GM23338 (cell line): ENCODE data around the gene SSU72. TPM values are rescaled to one million over a fixed set of nuclear protein-coding genes. Genes with fewer than 3 reads are reported as not detected.

Experiments
- ATAC-seq: fragments of 200-7000 bp; cut with Tn5 transposase; 3 replicates; pipeline ENCODE4 v1.9.1; 2020
- DNase-seq: peaks from one replicate; pipeline ENCODE4 v3.0.0-alpha.2; 2015; ENCODE audit warnings: low spot score
- H2AFZ ChIP-seq: fragments of 200-600 bp; sonication (generic); 2 replicates; pipeline ENCODE4 v1.8.0; 2016; ENCODE audit warnings: antibody characterized with exemption, mild to moderate bottlenecking, moderate library complexity
- H3F3A ChIP-seq: fragments of 200-600 bp; sonication (generic); replicated peaks from 2 replicates; pipeline ENCODE4 v1.8.0; 2017; ENCODE audit warnings: antibody characterized with exemption, mixed run types, low read depth
- H3K27ac ChIP-seq: fragments of 200-600 bp; sonication (generic); 2 replicates; pipeline ENCODE4 v1.6.1; 2016; ENCODE audit warnings: low read depth
- H3K27me3 ChIP-seq: fragments of 200-600 bp; sonication (generic); 2 replicates; pipeline ENCODE4 v1.8.0; 2016; ENCODE audit warnings: mild to moderate bottlenecking, mixed run types, moderate library complexity; ENCODE audit not compliant: insufficient read depth
- H3K36me3 ChIP-seq: fragments of 200-600 bp; sonication (generic); 2 replicates; pipeline ENCODE4 v1.8.0; 2016; ENCODE audit warnings: mild to moderate bottlenecking; ENCODE audit not compliant: insufficient read depth
- H3K4me1 ChIP-seq: fragments of 200-600 bp; sonication (generic); 2 replicates; pipeline ENCODE4 v1.8.0; 2016; ENCODE audit warnings: mild to moderate bottlenecking, moderate library complexity; ENCODE audit not compliant: insufficient read depth
- H3K4me2 ChIP-seq: fragments of 200-600 bp; sonication (generic); 2 replicates; pipeline ENCODE4 v1.7.1; 2017; ENCODE audit warnings: mixed run types
- H3K4me3 ChIP-seq: fragments of 200-600 bp; sonication (generic); 2 replicates; pipeline ENCODE4 v1.6.1; 2016; ENCODE audit warnings: mixed run types
- H3K79me2 ChIP-seq: fragments of 200-600 bp; sonication (generic); replicated peaks from 2 replicates; pipeline ENCODE4 v1.8.0; 2017; ENCODE audit warnings: mild to moderate bottlenecking; ENCODE audit not compliant: insufficient read depth
- H3K9me2 ChIP-seq: fragments of 200-600 bp; sonication (generic); 2 replicates; pipeline ENCODE4 v1.8.0; 2017; ENCODE audit not compliant: insufficient read depth
- H4K20me1 ChIP-seq: fragments of 200-600 bp; sonication (generic); replicated peaks from 2 replicates; pipeline ENCODE4 v1.8.0; 2017; ENCODE audit warnings: mild to moderate bottlenecking; ENCODE audit not compliant: insufficient read depth
- H3K27ac Mint-ChIP-seq: 2 replicates; pipeline ENCODE4 v1.8.0; 2020; ENCODE audit warnings: inconsistent platforms, mild to moderate bottlenecking, moderate library complexity, mixed read lengths
- H3K27me3 Mint-ChIP-seq: 3 replicates; pipeline ENCODE4 v1.8.0; 2022; ENCODE audit warnings: low read depth, mild to moderate bottlenecking, moderate library complexity, mixed read lengths, inconsistent platforms; ENCODE audit not compliant: insufficient read depth, poor library complexity
- H3K36me3 Mint-ChIP-seq: 3 replicates; pipeline ENCODE4 v1.8.0; 2021; ENCODE audit warnings: low read depth, mild to moderate bottlenecking, inconsistent platforms, moderate library complexity, mixed read lengths
- H3K4me1 Mint-ChIP-seq: 3 replicates; pipeline ENCODE4 v1.8.0; 2020; ENCODE audit warnings: mild to moderate bottlenecking, inconsistent platforms, mixed read lengths
- H3K4me3 Mint-ChIP-seq: 3 replicates; pipeline ENCODE4 v1.8.0; 2021; ENCODE audit warnings: moderate library complexity, mild to moderate bottlenecking, inconsistent platforms, mixed read lengths
- H3K9me3 Mint-ChIP-seq: 3 replicates; pipeline ENCODE4 v1.8.0; 2020; ENCODE audit warnings: moderate library complexity, mild to moderate bottlenecking, inconsistent platforms, mixed read lengths
- ETS1 ChIP-seq: IDR thresholded peaks from 2 replicates; pipeline ENCODE4 v1.6.1; 2016; ENCODE audit warnings: antibody characterized with exemption
- NANOG ChIP-seq: IDR thresholded peaks from 2 replicates; pipeline ENCODE4 v1.6.1; 2016; ENCODE audit warnings: antibody characterized with exemption, borderline replicate concordance
- POLR2AphosphoS5 ChIP-seq: IDR thresholded peaks from 2 replicates; pipeline ENCODE4 v1.6.1; 2016; ENCODE audit warnings: antibody characterized with exemption, low read depth
- ZNF114 ChIP-seq: fragments of 250-450 bp; sonication (Bioruptor Pico); IDR thresholded peaks from 2 replicates; pipeline ENCODE4 v1.5.0; 2020; ENCODE audit warnings: mild to moderate bottlenecking, moderate library complexity
- ZNF331 ChIP-seq: fragments of 250-450 bp; sonication (Bioruptor Pico); IDR thresholded peaks from 2 replicates; pipeline ENCODE4 v1.5.0; 2020; ENCODE audit warnings: low read depth, mild to moderate bottlenecking, moderate library complexity
- polyA plus RNA-seq: library from polyadenylated mRNA; unstranded; fragments of >200 nt; fragmentation: Nextera tagmentation; extraction: Ambion mirVana; gene quantifications from 2 replicates; pipeline ENCODE4 v1.2.1, GENCODE V29; 2016
- total RNA-seq: library from RNA; depleted of rRNA; stranded (reverse); fragments of >200 nt; shearing (Covaris generic); gene quantifications from 2 replicates; pipeline ENCODE4 v1.2.3, GENCODE V29; 2014

Gene SSU72
- total and polyA plus RNA-seq, 2 experiments from 2014 or later = 148 to 248 TPM

DNA sequence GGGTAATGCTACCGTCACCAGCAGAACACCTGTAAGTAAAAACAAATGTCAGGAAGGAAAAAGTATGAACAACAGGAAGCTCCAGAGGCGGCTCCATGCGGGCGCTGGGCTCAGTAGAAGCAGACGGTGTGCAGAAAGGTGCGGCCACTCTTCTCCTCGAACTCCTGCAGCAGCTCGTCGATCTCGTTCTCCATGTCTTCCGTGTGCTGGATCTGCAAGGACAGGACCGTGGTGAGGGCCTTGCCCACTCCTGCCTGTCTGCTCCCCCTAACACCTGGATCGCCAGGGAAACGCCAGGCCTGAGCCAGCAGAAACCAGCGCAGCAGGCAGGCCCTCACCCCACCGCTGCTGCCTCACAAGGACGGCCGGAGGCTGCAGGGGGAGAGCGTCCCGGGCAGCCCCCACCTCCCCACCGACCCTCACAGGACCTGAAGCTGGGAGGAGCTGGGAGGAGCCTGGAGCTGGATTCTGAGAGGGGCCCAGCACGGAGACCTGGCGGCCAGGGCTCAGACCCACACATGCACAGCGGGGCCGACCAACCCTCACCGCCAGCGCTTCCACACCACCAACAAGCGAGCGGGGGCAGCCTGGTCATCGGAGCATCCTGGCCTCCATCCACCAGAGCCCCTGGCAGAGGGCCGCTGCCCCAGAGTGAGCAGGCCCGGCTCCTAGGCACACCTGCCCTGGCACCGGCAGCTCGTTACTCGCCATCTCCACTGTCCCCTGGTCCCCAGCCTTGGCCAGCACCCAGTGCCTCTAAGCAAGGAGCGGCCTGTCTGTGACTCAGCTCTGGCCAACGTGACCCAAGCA is 32.5 kb downstream of the SSU72 start:
- peaks cover 4% of the 10 kb centered on the region; the same call in 1 of the 2 replicates for H4K20me1 ChIP-seq
- no peak for TF ChIP-seq ETS1
- Mint-ChIP-seq H3K36me3 (peaks cover 29% of the 10 kb centered on the region), H3K9me3 (no peaks in the 10 kb centered on the region), H3K27ac (no peak overlapping the region), H3K4me3 (peak overlapping the region; percentile 54), H3K4me1 (peaks cover 8% of the 10 kb centered on the region), H3K27me3 (peaks cover 15% of the 10 kb centered on the region)
- no peak for DNase-seq
- H2AFZ ChIP-seq = no peak overlapping the region
- no peaks in the 10 kb centered on the region for H3K9me2 ChIP-seq
- no peaks in the 10 kb centered on the region for H3K79me2 ChIP-seq
- H3K27me3 ChIP-seq = no peaks in the 10 kb centered on the region
- no peak overlapping the region for H3K4me2 ChIP-seq
- H3K4me1 ChIP-seq = no peaks in the 10 kb centered on the region; the same call in 1 of the 2 replicates
- no peak overlapping the region for H3K4me3 ChIP-seq
- no peaks in the 10 kb centered on the region for H3K36me3 ChIP-seq
- H3F3A ChIP-seq = peaks cover 24% of the 10 kb centered on the region
- no peak overlapping the region for H3K27ac ChIP-seq
- no peak for ATAC-seq

DNA sequence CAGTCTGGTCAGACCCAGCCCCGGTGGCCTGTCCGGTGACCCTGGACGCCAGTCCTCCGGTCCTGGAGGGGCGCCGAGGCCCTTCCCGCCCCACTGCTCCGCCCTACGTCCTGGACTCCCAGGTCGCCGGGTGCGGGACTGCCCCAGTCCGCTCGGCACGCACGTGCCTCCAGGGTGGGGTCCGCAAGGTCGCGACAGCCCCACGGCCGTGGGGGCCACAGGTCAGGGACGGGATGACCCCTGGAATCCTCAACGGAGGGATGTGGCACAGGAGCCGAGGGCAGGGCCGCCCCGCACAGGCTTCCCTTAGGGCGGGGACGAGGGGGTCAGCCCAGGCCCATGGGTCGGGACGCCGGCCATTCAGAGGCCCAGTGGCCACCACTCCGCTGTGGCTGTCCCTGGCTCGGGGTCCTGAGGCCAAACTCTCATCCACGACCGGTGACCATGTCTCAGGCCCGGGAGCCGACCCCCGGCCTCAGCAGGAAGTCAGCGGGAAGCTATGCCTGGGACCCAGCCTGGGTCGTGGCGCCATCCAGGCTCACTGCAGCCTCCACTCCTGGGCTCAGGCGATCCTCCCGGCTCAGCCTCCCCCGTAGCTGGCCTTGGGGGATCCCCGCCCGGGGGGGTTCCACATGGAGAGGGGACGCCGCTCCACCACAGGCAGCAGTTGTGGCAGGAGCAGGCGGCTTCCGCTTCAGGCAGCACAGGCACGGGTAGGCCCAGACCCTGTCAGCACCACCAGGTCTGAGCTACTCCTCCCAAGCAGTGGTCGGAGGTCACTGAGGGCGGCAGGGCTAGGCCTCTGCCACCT is 33.6 kb downstream of the SSU72 start:
- peak; percentile 31 for ATAC-seq
- Histone ChIP-seq H3K4me2 (peak overlapping the region; percentile 81), H3K4me3 (peak overlapping the region; percentile 86), H4K20me1 (peaks cover 4% of the 10 kb centered on the region; the same call in 1 of the 2 replicates), H3K9me2 (no peaks in the 10 kb centered on the region), H3K27me3 (no peaks in the 10 kb centered on the region), H3F3A (peaks cover 24% of the 10 kb centered on the region), H3K4me1 (no peaks in the 10 kb centered on the region; the same call in 1 of the 2 replicates), H3K79me2 (no peaks in the 10 kb centered on the region), H2AFZ (peak overlapping the region; percentile 59; the same call in 1 of the 2 replicates), H3K27ac (no peak overlapping the region), H3K36me3 (no peaks in the 10 kb centered on the region)
- Mint-ChIP-seq H3K27me3 (peaks cover 15% of the 10 kb centered on the region), H3K27ac (no peak overlapping the region), H3K4me3 (peak overlapping the region; percentile 54), H3K9me3 (no peaks in the 10 kb centered on the region), H3K4me1 (peaks cover 8% of the 10 kb centered on the region), H3K36me3 (peaks cover 27% of the 10 kb centered on the region)
- DNase-seq = peak; percentile 36
- no peak for TF ChIP-seq ZNF114 (CRISPR knock-in tag)
- TF ChIP-seq POLR2AphosphoS5 = peak; percentile 40

DNA sequence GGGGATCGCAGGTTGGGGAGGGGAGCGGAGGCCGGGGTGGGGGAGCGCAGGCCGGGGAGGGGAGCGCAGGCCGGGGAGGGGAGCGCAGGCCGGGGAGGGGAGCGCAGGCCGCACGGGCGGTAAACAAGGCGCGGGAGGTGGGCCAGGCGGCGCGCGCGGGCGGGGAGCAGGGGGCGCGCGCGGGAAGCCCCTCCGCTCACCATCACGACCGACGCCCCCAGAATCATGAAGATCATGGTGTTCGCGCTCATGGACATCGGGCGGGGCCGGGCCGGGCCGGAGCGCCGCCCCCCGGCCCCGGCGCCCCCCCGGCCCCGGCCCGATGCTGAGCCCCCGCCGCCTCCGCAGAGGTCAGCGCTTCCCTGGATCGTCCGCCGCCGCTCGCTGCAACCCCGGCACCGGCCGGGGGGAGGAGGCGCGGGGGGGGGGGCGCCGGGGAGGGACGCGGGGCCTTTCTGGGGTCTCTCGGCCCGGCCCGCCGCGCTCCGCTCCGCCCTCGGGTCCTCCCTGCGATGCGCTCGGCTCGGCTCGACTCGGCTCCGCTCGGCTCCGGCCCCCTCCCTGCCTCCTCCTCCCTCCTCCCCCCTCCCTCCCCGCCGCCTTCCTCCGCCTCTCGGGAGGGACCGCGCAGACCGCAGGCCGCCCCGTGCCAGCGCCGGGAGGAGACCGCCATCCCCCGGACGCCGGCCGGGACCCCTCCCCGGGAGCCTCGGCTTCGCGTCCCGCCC is 34.4 kb downstream of the SSU72 start, which contains the start of gene TMEM240:
Gene TMEM240, minus strand, starts transcription at position 535 of the 728 bp plus-strand sequence. Its CDS starts 278 bp downstream, at position 257.
- DNase-seq (peak; percentile 91), ATAC-seq (peak; percentile 75)
- H3K79me2 ChIP-seq = no peaks in the 10 kb centered on the region
- TF ChIP-seq POLR2AphosphoS5 = 0 out of 2 replicates have a peak, but pooled peaks have one; percentile 53
- no peak for TF ChIP-seq NANOG
- TF ChIP-seq ZNF331 (CRISPR knock-in tag) = no peak
- peaks cover 15% of the 10 kb centered on the region for H3K27me3 Mint-ChIP-seq
- H3K4me3 ChIP-seq = peak within 1 kb of the TSS; percentile 86
- H3K9me2 ChIP-seq = no peaks in the 10 kb centered on the region
- no peaks in the 10 kb centered on the region for H3K27me3 ChIP-seq
- peaks cover 24% of the 10 kb centered on the region for H3F3A ChIP-seq
- peak within 1 kb of the TSS; percentile 73 for H3K4me3 Mint-ChIP-seq
- H3K4me1 Mint-ChIP-seq = peaks cover 8% of the 10 kb centered on the region
- peak within 1 kb of the TSS; percentile 88 for H3K4me2 ChIP-seq
- no peak within 1 kb of the TSS for H3K27ac Mint-ChIP-seq
- H3K4me1 ChIP-seq = no peaks in the 10 kb centered on the region; the same call in 1 of the 2 replicates
- H3K9me3 Mint-ChIP-seq = no peaks in the 10 kb centered on the region
- H3K27ac ChIP-seq = no peak within 1 kb of the TSS
- H3K36me3 Mint-ChIP-seq = peaks cover 23% of the 10 kb centered on the region
- peaks cover 4% of the 10 kb centered on the region; the same call in 1 of the 2 replicates for H4K20me1 ChIP-seq
- no peaks in the 10 kb centered on the region for H3K36me3 ChIP-seq
- H2AFZ ChIP-seq = peak within 1 kb of the TSS; percentile 59; the same call in 1 of the 2 replicates
